Measurements from ENCODE around the gene DNASE1L3. TPM values are rescaled to one million over a fixed set of nuclear protein-coding genes. Genes with fewer than 3 reads are reported as not detected.

Gene DNASE1L3
- total RNA-seq, 4 donors from 2014 or later: 0.58 to 2.4 (median 1.3) TPM; not detected in 1

DNA sequence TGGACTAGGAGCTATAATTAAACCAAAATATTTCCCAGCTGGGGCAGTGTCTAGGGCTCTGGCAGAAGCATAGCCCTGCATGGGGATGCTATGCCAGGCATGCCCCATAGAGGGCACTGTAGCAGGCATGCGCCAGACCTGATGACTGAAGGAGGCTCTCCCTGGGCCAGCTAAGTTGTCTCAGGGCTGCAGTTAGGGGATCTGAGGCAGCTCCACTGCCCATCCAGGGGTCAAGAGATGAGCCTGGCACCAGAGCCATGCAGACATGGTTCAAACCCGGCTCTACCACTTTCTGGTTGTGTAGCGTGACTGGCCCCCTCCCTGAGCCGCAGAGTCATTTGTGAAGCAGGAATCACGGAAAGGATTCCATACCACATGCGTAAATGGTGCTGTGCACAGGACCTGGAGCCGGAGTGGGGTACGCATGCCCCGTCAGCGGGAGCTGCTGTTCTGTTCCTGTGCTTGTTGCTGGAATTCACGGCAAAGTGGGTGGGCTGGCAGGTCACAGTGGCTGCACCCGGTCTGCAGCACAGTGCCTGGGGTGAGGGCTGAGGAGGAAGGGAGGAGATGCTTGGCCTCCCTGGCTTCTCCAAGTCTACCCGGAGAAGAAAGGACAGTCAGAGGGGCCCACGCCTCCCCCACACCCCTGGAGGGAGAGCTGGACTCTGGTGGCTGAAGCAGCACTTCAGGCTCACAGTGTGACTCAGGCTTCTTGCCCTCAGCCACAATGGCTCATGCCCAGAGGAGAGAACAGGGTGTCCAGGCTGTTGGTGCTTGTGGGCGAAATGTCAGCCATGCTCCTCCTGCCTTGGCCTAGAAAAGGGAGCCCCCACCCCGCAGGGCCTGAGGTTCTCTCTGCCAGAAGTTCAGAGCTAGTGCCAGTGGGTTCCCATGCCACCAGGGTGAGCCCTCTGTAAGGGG, 43.1 kb downstream of the DNASE1L3 start:
- TF ChIP-seq, protein P1, sequence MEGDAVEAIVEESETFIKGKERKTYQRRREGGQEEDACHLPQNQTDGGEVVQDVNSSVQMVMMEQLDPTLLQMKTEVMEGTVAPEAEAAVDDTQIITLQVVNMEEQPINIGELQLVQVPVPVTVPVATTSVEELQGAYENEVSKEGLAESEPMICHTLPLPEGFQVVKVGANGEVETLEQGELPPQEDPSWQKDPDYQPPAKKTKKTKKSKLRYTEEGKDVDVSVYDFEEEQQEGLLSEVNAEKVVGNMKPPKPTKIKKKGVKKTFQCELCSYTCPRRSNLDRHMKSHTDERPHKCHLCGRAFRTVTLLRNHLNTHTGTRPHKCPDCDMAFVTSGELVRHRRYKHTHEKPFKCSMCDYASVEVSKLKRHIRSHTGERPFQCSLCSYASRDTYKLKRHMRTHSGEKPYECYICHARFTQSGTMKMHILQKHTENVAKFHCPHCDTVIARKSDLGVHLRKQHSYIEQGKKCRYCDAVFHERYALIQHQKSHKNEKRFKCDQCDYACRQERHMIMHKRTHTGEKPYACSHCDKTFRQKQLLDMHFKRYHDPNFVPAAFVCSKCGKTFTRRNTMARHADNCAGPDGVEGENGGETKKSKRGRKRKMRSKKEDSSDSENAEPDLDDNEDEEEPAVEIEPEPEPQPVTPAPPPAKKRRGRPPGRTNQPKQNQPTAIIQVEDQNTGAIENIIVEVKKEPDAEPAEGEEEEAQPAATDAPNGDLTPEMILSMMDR (IDR thresholded peaks at IDR 0.05): peak; percentile 76 to 88 (median 78)
- TF ChIP-seq POLR2AphosphoS5 (IDR thresholded peaks at IDR 0.05) (peak; percentile 53), EP300 (IDR thresholded peaks at IDR 0.05) (no peak), POLR2A (IDR thresholded peaks at IDR 0.05) (no peak)
- Histone ChIP-seq H3K4me1 (peaks cover 0 to 73% (median 20%) of the 10 kb centered on the region in 3 donors), H3K36me3 (peaks cover 0 to 92% of the 10 kb centered on the region in 2 donors), H3K4me3 (no peak overlapping the region), H3K27ac (peak overlapping the region in 3 of 4 donors; percentile 68 to 81 (median 71)), H3K27me3 (no peaks in the 10 kb centered on the region), H3K9me3 (no peaks in the 10 kb centered on the region)
- WGBS, 2 donors (ENCODE audit: low coverage in 1 of 2): 60 to 97% methylated on average over 2 to 5 of the region's 16 CpGs
- ATAC-seq: peak; percentile 72

DNA sequence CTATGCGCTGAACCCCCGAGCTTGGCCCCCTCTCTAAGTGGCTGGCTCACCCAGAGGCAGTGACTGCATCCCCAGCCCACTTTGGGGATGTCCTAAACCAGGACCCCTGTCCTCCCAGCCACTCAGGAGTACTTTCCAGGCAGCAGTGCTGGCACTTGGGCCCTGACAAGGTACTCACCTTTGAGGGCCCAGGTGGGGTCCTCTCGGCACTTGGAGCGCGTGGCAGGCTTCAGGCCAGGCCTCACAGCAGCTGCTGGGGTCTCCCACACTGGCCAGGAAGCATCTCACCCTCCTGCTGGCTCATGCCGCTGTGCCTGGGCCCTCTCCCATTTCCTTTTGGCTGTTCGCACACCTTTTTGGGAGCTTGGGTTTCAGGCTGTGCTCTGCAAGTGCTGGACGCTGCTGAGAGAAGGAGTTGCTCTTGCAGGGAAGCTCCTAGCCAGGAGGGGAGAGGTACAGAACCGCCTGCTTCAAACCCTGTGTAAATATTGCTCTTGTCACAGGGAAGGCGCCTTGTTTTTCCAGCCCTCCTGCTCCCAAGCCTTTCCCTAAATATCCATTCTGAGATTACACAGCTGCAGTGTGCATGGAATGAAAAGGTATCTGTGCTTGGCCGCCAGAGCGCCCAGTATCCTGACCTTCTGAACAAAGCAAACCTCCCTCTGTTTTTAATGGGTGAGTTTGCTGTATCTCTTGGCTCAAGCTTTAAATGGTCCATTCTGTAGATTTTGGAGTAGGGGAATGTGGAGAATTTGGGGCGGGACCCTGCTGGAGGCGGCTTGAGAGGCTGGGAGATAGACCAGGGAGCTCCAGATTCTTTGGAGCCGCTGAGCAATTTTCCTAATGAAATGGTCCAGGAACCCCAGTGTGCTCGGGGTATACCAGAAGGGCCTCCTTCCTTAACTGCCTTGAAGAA, 45.6 kb downstream of the DNASE1L3 start:
- Histone ChIP-seq H3K4me3 (no peak overlapping the region), H3K36me3 (peaks cover 0 to 88% of the 10 kb centered on the region in 2 donors), H3K27me3 (no peaks in the 10 kb centered on the region), H3K27ac (peak overlapping the region in 3 of 4 donors; percentile 71 to 81 (median 73)), H3K9me3 (no peaks in the 10 kb centered on the region), H3K4me1 (peaks cover 0 to 67% (median 20%) of the 10 kb centered on the region in 3 donors)
- 40% methylated on average over 1 of the region's 16 CpGs; no CpG with 5 or more reads in 1 of the 2 donors for WGBS, 2 donors (ENCODE audit: low coverage in 1 of 2)
- TF ChIP-seq, protein P1 (IDR thresholded peaks at IDR 0.05): no peak
- no peak for TF ChIP-seq EP300 (IDR thresholded peaks at IDR 0.05)
- no peak for TF ChIP-seq POLR2AphosphoS5 (IDR thresholded peaks at IDR 0.05)
- no peak for TF ChIP-seq POLR2A (IDR thresholded peaks at IDR 0.05)
- ATAC-seq: peak; percentile 12

DNA sequence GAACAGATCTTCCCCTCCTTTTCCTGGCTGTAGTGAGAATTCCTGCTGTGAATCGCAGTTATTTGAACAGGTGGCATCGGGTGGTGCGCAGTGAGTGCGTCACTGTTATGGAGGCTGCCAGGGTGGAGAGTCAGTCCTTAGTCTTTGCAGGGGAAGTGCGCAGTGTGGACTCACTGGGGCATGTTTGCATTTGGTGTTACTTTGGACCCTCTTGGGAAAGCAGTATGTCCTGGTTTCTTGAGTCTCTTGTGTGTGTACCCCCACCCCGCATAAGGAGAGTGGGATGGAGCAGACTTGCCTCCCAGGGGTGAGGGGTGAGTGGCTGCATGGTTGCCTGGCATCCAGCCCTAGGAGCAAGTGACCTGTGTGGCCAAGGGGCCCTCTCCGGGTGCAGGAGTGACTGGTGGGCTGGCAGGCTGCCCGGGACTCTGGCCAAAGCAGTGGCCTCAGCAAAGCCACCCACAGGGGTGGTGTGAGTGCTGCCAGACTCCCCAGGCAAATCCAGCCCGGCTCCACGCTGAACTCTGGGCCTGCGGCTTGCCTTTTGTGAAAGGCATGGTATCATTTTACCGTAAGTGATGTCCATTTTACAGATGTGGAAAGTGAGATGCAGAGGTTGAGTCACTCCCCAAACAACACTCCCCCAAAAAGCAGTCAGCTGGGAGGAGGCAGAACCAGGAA, 46.4 kb downstream of the DNASE1L3 start:
- WGBS, 2 donors (ENCODE audit: low coverage in 1 of 2): 100% methylated on average over 1 of the region's 12 CpGs; no CpG with 5 or more reads in 1 of the 2 donors
- Histone ChIP-seq H3K9me3 (no peaks in the 10 kb centered on the region), H3K4me3 (no peak overlapping the region), H3K4me1 (peaks cover 0 to 70% (median 20%) of the 10 kb centered on the region in 3 donors), H3K27me3 (no peaks in the 10 kb centered on the region), H3K27ac (peak overlapping the region; percentile 0 to 81 (median 72)), H3K36me3 (peaks cover 0 to 87% of the 10 kb centered on the region in 2 donors)
- ATAC-seq: no peak
- TF ChIP-seq POLR2A (IDR thresholded peaks at IDR 0.05): no peak
- peak; percentile 41 for TF ChIP-seq POLR2AphosphoS5 (IDR thresholded peaks at IDR 0.05)

DNA sequence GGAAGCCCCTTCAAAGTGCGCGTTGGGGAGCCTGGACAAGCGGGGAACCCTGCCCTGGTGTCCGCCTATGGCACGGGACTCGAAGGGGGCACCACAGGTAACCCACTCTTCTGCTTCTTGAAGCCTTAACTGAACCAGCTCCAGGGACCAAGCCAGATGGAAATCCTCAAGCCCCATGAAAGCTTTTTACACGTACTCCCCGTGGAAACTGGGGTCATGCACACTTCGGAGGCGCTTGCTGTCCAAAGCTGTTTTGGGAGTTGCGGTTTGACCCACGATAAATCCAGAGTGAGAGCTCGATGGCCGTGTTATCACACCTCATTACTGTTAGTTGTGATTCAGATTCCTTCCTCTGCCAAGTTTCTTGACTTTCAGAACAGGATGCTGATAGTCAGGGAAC, 47.5 kb downstream of the DNASE1L3 start:
- 27 to 88% methylated on average over 6 to 9 of the region's 14 CpGs for WGBS, 2 donors (ENCODE audit: low coverage in 1 of 2)
- Histone ChIP-seq H3K9me3 (no peaks in the 10 kb centered on the region), H3K36me3 (peaks cover 0 to 87% of the 10 kb centered on the region in 2 donors), H3K4me1 (peaks cover 0 to 78% (median 20%) of the 10 kb centered on the region in 3 donors), H3K27me3 (no peaks in the 10 kb centered on the region), H3K27ac (peak overlapping the region; percentile 40 to 81 (median 72)), H3K4me3 (no peak overlapping the region)
- peak; percentile 17 for TF ChIP-seq POLR2AphosphoS5 (IDR thresholded peaks at IDR 0.05)
- TF ChIP-seq, protein P1 (IDR thresholded peaks at IDR 0.05): no peak
- ATAC-seq: no peak

Data from gastroesophageal sphincter (tissue), 4 donors.